ENCODE data around the gene MMP15.

- no peak for TF ChIP-seq CTCF (IDR thresholded peaks at IDR 0.05)
- TF ChIP-seq EP300 (IDR thresholded peaks at IDR 0.05): no peak
- no peak for TF ChIP-seq POLR2A (IDR thresholded peaks at IDR 0.05)
Measured at GRCh38 chr16:58057121-58057520, 31.6 kb downstream of the MMP15 start.
